GM23248 (cell line): Measurements from ENCODE around the gene FAM169A. TPM values are rescaled to one million over a fixed set of nuclear protein-coding genes. Genes with fewer than 3 reads are reported as not detected.

ENCODE experiments used
- DNase-seq: peaks from one replicate; pipeline ENCODE4 v3.0.0-alpha.2; 2015
- H2AFZ ChIP-seq: fragments of 200-600 bp; sonication (generic); 2 replicates; pipeline ENCODE4 v1.6.1; 2016; ENCODE audit warnings: antibody characterized with exemption
- H3F3A ChIP-seq: fragments of 200-600 bp; sonication (generic); 2 replicates; pipeline ENCODE4 v1.6.1; 2016; ENCODE audit warnings: mild to moderate bottlenecking, antibody characterized with exemption, mixed run types; ENCODE audit not compliant: insufficient read depth
- H3K27ac ChIP-seq: fragments of 200-600 bp; sonication (generic); 2 replicates; pipeline ENCODE4 v1.5.1; 2016; ENCODE audit warnings: mild to moderate bottlenecking
- H3K27me3 ChIP-seq: fragments of 200-600 bp; sonication (generic); replicated peaks from 2 replicates; pipeline ENCODE4 v1.6.1; 2016; ENCODE audit warnings: mild to moderate bottlenecking; ENCODE audit not compliant: insufficient read depth
- H3K36me3 ChIP-seq: fragments of 200-600 bp; sonication (generic); 2 replicates; pipeline ENCODE4 v1.6.1; 2016; ENCODE audit warnings: low read depth, mild to moderate bottlenecking
- H3K4me1 ChIP-seq: fragments of 200-600 bp; sonication (generic); 2 replicates; pipeline ENCODE4 v1.6.1; 2016; ENCODE audit warnings: mild to moderate bottlenecking; ENCODE audit not compliant: insufficient read depth
- H3K4me2 ChIP-seq: fragments of 200-600 bp; sonication (generic); one replicate; pipeline ENCODE4 v1.6.1; 2016; ENCODE audit warnings: mild to moderate bottlenecking; ENCODE audit not compliant: unreplicated experiment
- H3K4me3 ChIP-seq: fragments of 200-600 bp; sonication (generic); 2 replicates; pipeline ENCODE4 v1.5.1; 2016; ENCODE audit warnings: mild to moderate bottlenecking
- H3K79me2 ChIP-seq: fragments of 200-600 bp; sonication (generic); 2 replicates; pipeline ENCODE4 v1.6.1; 2016; ENCODE audit warnings: mild to moderate bottlenecking; ENCODE audit not compliant: insufficient read depth
- H3K9ac ChIP-seq: fragments of 200-600 bp; sonication (generic); 2 replicates; pipeline ENCODE4 v1.6.1; 2016; ENCODE audit warnings: mild to moderate bottlenecking
- H3K9me2 ChIP-seq: fragments of 200-600 bp; sonication (generic); 2 replicates; pipeline ENCODE4 v1.6.1; 2016; ENCODE audit warnings: mixed run types, mild to moderate bottlenecking, moderate library complexity; ENCODE audit not compliant: insufficient read depth
- H3K9me3 ChIP-seq: fragments of 200-600 bp; sonication (generic); one replicate; pipeline ENCODE4 v1.6.1; 2017; ENCODE audit warnings: low read depth
- H4K20me1 ChIP-seq: fragments of 200-600 bp; sonication (generic); 2 replicates; pipeline ENCODE4 v1.6.0; 2016; ENCODE audit not compliant: insufficient read depth
- EZH2 ChIP-seq: fragments of 200-600 bp; sonication (generic); IDR thresholded peaks from 2 replicates; pipeline ENCODE4 v1.6.1; 2018; ENCODE audit warnings: antibody characterized with exemption, mild to moderate bottlenecking; ENCODE audit not compliant: insufficient read depth, poor library complexity, severe bottlenecking
- EZH2phosphoT487 ChIP-seq: fragments of 200-600 bp; sonication (generic); IDR thresholded peaks from 2 replicates; pipeline ENCODE4 v1.6.1; 2018; ENCODE audit warnings: antibody characterized with exemption, moderate library complexity, mild to moderate bottlenecking, low read depth; ENCODE audit not compliant: insufficient read depth
- WGBS, 2 experiments: methylation state at CpG; one replicate each; pipeline ENCODE4 v1.1.6; 2015 to 2017; ENCODE audit warnings: low lambda C conversion rate in 2 of 2, low coverage in 1 of 2; ENCODE audit errors: missing lambda C conversion rate in 2 of 2; 5-methylcytosine and 5-hydroxymethylcytosine counted together
- in situ Hi-C: fragments of 300-500 bp; cut with MboI; formaldehyde crosslinking; loops from 2 replicates; pipeline ENCODE4 v1.15.0; 2020
- polyA plus RNA-seq: library from polyadenylated mRNA; unstranded; fragments of >200 nt; fragmentation: Nextera tagmentation; extraction: Ambion mirVana; gene quantifications from 2 replicates; pipeline ENCODE4 v1.2.1, GENCODE V29; 2016
- total RNA-seq: library from RNA; depleted of rRNA; stranded (reverse); fragments of >200 nt; shearing (Covaris generic); gene quantifications from 2 replicates; pipeline ENCODE4 v1.2.3, GENCODE V29; 2014

Gene FAM169A
- total and polyA plus RNA-seq, 2 experiments from 2014 or later = 0.08 to 0.22 TPM

- H3K4me2 ChIP-seq = no peak overlapping the region
- H3K9me2 ChIP-seq = no peaks in the 10 kb centered on the region
- no peak for DNase-seq
- H3K9ac ChIP-seq = no peak overlapping the region
- no peak for TF ChIP-seq EZH2phosphoT487
- no peak for TF ChIP-seq EZH2
- H3K36me3 ChIP-seq = no peaks in the 10 kb centered on the region
- no peak overlapping the region for H2AFZ ChIP-seq
- peaks cover 6% of the 10 kb centered on the region for H3K4me1 ChIP-seq
- no peaks in the 10 kb centered on the region for H3F3A ChIP-seq
- H4K20me1 ChIP-seq = no peaks in the 10 kb centered on the region
- H3K27ac ChIP-seq = no peak overlapping the region
- in situ Hi-C loops = no loop called here
- H3K9me3 ChIP-seq = no peaks in the 10 kb centered on the region
- no peaks in the 10 kb centered on the region for H3K27me3 ChIP-seq
- no peaks in the 10 kb centered on the region for H3K79me2 ChIP-seq
- H3K4me3 ChIP-seq = no peak overlapping the region
- 90 to 92% methylated on average over 8 of the region's 8 CpGs for WGBS, 2 experiments
Measured at GRCh38 chr5:74850030-74850429, 16.2 kb downstream of the FAM169A start.

GRCh38 chr5:74848553-74849025 lies 17.6 kb downstream of the FAM169A start:
- TF ChIP-seq EZH2phosphoT487 (no peak), EZH2 (no peak)
- Histone ChIP-seq H3K4me2 (no peak overlapping the region), H3K79me2 (no peaks in the 10 kb centered on the region), H4K20me1 (no peaks in the 10 kb centered on the region), H3K27ac (no peak overlapping the region), H3K4me1 (peaks cover 6% of the 10 kb centered on the region), H2AFZ (0 out of 2 replicates have a peak overlapping the region, but pooled peaks have one; percentile 20), H3K4me3 (no peak overlapping the region), H3F3A (no peaks in the 10 kb centered on the region), H3K36me3 (no peaks in the 10 kb centered on the region), H3K27me3 (no peaks in the 10 kb centered on the region), H3K9me2 (no peaks in the 10 kb centered on the region), H3K9ac (no peak overlapping the region), H3K9me3 (no peaks in the 10 kb centered on the region)
- DNase-seq = no peak
- in situ Hi-C loops = no loop called here
- 63 to 66% methylated on average over 3 of the region's 3 CpGs for WGBS, 2 experiments

GRCh38 chr5:74839229-74839628 lies 27.0 kb downstream of the FAM169A start:
- 71 to 74% methylated on average over 6 of the region's 6 CpGs for WGBS, 2 experiments
- Histone ChIP-seq H4K20me1 (no peaks in the 10 kb centered on the region), H3K4me2 (no peak overlapping the region), H2AFZ (no peak overlapping the region), H3K79me2 (no peaks in the 10 kb centered on the region), H3K9me3 (no peaks in the 10 kb centered on the region), H3K27ac (no peak overlapping the region), H3K36me3 (no peaks in the 10 kb centered on the region), H3K27me3 (no peaks in the 10 kb centered on the region; the same call in 1 of the 2 replicates), H3F3A (no peaks in the 10 kb centered on the region), H3K4me3 (no peak overlapping the region), H3K4me1 (no peaks in the 10 kb centered on the region), H3K9ac (no peak overlapping the region), H3K9me2 (no peaks in the 10 kb centered on the region)
- in situ Hi-C loops = no loop called here
- TF ChIP-seq EZH2 = no peak
- no peak for TF ChIP-seq EZH2phosphoT487
- DNase-seq = no peak

- Histone ChIP-seq H3K9me2 (no peaks in the 10 kb centered on the region), H3K4me2 (no peak overlapping the region), H3K27me3 (no peaks in the 10 kb centered on the region; the same call in 1 of the 2 replicates), H3K27ac (no peak overlapping the region), H3K79me2 (no peaks in the 10 kb centered on the region), H4K20me1 (no peaks in the 10 kb centered on the region), H2AFZ (no peak overlapping the region), H3K36me3 (no peaks in the 10 kb centered on the region), H3K9me3 (no peaks in the 10 kb centered on the region), H3K9ac (no peak overlapping the region), H3F3A (no peaks in the 10 kb centered on the region), H3K4me1 (no peaks in the 10 kb centered on the region), H3K4me3 (no peak overlapping the region)
- no peak for TF ChIP-seq EZH2phosphoT487
- no peak for TF ChIP-seq EZH2
- in situ Hi-C loops = no loop called here
- WGBS, 2 experiments = 56 to 60% methylated on average over 2 of the region's 2 CpGs
- no peak for DNase-seq
Measured at GRCh38 chr5:74838262-74838661, 27.9 kb downstream of the FAM169A start.

GRCh38 chr5:74837115-74837514 lies 29.1 kb downstream of the FAM169A start:
- no peaks in the 10 kb centered on the region for H3K79me2 ChIP-seq
- no peak overlapping the region for H3K27ac ChIP-seq
- no peaks in the 10 kb centered on the region for H3K36me3 ChIP-seq
- no peak overlapping the region for H2AFZ ChIP-seq
- 71 to 79% methylated on average over 1 of the region's 1 CpG for WGBS, 2 experiments
- no peaks in the 10 kb centered on the region for H3K4me1 ChIP-seq
- no peaks in the 10 kb centered on the region for H4K20me1 ChIP-seq
- TF ChIP-seq EZH2 (no peak), EZH2phosphoT487 (no peak)
- no peak overlapping the region for H3K4me3 ChIP-seq
- H3K9ac ChIP-seq = no peak overlapping the region
- H3K9me2 ChIP-seq = no peaks in the 10 kb centered on the region
- no peak overlapping the region for H3K4me2 ChIP-seq
- no peaks in the 10 kb centered on the region for H3K9me3 ChIP-seq
- no peaks in the 10 kb centered on the region for H3F3A ChIP-seq
- DNase-seq = no peak
- in situ Hi-C loops = no loop called here
- H3K27me3 ChIP-seq = peaks cover 4% of the 10 kb centered on the region; the same call in 1 of the 2 replicates
